HFF-Myc (cell line): ENCODE results near the gene LIN28A.

Source experiments
- DNase-seq: peaks from one replicate; pipeline ENCODE4 v3.0.0-alpha.2; 2011; ENCODE audit warnings: low read depth; ENCODE audit errors: extremely low read depth
- H3K4me3 ChIP-seq: replicated peaks from 2 replicates; pipeline ENCODE4 v1.5.1; 2011; ENCODE audit warnings: low read depth, mild to moderate bottlenecking, control low read depth, low read length
- CTCF ChIP-seq: IDR thresholded peaks from 2 replicates; pipeline ENCODE4 v1.5.1; 2012; ENCODE audit warnings: mild to moderate bottlenecking, low read depth, low read length, control low read depth; ENCODE audit errors: missing control alignments

LIN28A gene

GRCh38 chr1:26403656-26404055 is 7.0 kb upstream of the LIN28A start:
- no peak for DNase-seq
- no peak for TF ChIP-seq CTCF
- no peak overlapping the region for H3K4me3 ChIP-seq

GRCh38 chr1:26404641-26405040 is 6.0 kb upstream of the LIN28A start:
- TF ChIP-seq CTCF = no peak
- no peak overlapping the region for H3K4me3 ChIP-seq
- no peak for DNase-seq

DNA sequence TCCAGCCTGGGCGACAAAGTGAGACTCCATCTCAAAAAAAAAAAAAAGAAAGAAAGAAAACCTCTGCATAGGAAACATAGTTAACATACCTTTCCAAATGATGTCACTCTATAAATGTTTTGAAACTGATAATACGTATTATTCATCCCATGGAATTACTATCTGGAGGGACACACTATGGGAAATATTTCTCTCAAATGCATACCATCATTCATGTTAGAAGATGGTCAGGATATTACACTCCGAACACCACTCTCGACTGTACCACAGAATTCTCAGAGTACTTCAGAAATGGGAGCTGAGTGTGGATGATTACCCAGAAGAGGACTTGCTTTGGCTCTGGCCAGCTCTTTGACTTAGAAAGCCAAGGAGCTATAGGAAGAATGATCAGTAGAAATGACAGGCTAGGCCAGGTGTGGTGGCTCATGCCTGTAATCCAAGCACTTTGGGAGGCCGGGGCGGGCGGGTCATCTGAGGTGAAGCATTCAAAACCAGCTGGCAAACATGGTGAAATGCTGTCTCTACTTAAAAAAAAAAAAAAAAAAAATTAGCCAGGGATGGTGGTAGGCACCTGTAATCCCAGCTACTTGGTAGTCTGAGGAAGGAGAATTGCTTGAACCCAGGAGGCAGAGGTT is 5.2 kb upstream of the LIN28A start:
- H3K4me3 ChIP-seq = no peak overlapping the region
- no peak for TF ChIP-seq CTCF
- no peak for DNase-seq

DNA sequence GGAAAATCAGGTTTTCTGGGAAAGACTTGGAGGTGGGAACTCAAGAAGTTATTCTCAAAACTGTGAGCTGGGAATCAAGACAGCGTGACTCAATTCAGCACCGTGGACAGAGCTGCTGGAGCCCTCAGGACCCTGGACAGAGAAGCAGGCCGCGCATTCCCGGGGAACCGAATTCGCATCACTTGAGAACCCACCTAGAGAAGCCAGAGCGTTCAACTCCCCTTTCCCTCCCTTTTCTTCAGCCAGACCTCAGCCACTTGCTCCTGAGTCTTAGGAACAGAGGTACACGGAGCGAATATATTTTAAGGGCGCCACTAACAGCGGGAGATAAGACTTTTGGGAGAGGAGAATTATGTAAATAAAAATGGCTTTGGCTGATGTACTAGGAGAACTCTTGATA is 2.0 kb upstream of the LIN28A start:
- no peak overlapping the region for H3K4me3 ChIP-seq
- DNase-seq = peak; percentile 47
- TF ChIP-seq CTCF = no peak

GRCh38 chr1:26409191-26409807 is 1.3 kb upstream of the LIN28A start:
- H3K4me3 ChIP-seq = no peak overlapping the region
- no peak for TF ChIP-seq CTCF
- no peak for DNase-seq

DNA sequence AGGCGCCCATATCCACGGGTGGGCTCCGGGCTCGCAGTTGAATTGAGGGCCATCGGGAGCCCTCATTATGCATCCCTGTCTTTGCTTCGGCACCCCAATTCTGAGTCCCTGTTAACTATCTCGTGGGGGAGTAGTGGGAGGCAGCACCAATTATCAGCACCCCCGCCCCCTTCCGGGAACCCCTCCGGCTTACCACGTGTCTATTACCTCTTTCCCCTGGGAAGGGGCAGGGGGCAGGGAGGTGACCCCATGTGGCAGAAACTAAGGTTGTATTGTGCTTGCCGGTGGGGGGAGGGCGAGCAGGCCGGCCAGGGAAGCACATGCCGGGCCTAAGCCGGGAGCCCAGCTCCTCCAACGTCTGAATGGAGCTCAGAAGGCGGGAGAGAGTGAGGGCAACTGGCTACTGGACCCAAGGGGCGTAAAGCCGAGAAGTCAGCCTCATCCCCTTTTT is 1.0 kb downstream of the LIN28A start:
- no peak for TF ChIP-seq CTCF
- no peak for DNase-seq
- no peak overlapping the region for H3K4me3 ChIP-seq

- no peak for TF ChIP-seq CTCF
- H3K4me3 ChIP-seq = no peak overlapping the region
- DNase-seq = no peak
Measured at GRCh38 chr1:26412180-26412840, 1.7 kb downstream of the LIN28A start.
